GM21717 (cell line): Measurements from ENCODE around the gene TRIOBP.
"Not testable (repeated sequence)": the region's sequence is repeated elsewhere in the genome, so short reads cannot be mapped to it uniquely, and the experiment has no call there.

ENCODE experiments used
- ATAC-seq: cut with Tn5 transposase; IDR thresholded peaks from one replicate; pipeline ENCODE4 v1.9.1; 2021; ENCODE audit warnings: mild to moderate bottlenecking, moderate library complexity; ENCODE audit not compliant: unreplicated experiment

Gene TRIOBP

GRCh38 chr22:37696657-37697537 lies at the start of gene TRIOBP:
TSS of gene TRIOBP (plus strand) at chr22:37697048. CDS start at chr22:37701366, 4,318 bp downstream.
- ATAC-seq: no peak

GRCh38 chr22:37647317-37647716 lies 49.5 kb upstream of the TRIOBP start:
- no peak for ATAC-seq

GRCh38 chr22:37647928-37648327 lies 48.9 kb upstream of the TRIOBP start:
- no peak for ATAC-seq

- no peak for ATAC-seq
Observed at GRCh38 chr22:37650463-37651136, 46.2 kb upstream of the TRIOBP start.

- ATAC-seq: no peak
Observed at GRCh38 chr22:37654563-37655251, 42.1 kb upstream of the TRIOBP start.

GRCh38 chr22:37655252-37655563 lies 41.6 kb upstream of the TRIOBP start:
- ATAC-seq: no peak

GRCh38 chr22:37656583-37656982 lies 40.3 kb upstream of the TRIOBP start:
- not testable (repeated sequence) for ATAC-seq

- no peak for ATAC-seq
Observed at GRCh38 chr22:37657590-37658132, 39.2 kb upstream of the TRIOBP start.

- ATAC-seq: peak; percentile 73
Observed at GRCh38 chr22:37658133-37659065, 38.4 kb upstream of the TRIOBP start, which contains the start of gene PDXP. TSS of gene PDXP (plus strand) at chr22:37658723. CDS start at chr22:37658783, 60 bp downstream.

GRCh38 chr22:37659066-37659896 lies 37.6 kb upstream of the TRIOBP start:
- ATAC-seq: peak; percentile 5

GRCh38 chr22:37659897-37660708 lies 36.7 kb upstream of the TRIOBP start:
- no peak for ATAC-seq

GRCh38 chr22:37660709-37661045 lies 36.2 kb upstream of the TRIOBP start:
- no peak for ATAC-seq

- ATAC-seq: no peak
Observed at GRCh38 chr22:37661160-37661924, 35.5 kb upstream of the TRIOBP start.

GRCh38 chr22:37662039-37662438 lies 34.8 kb upstream of the TRIOBP start:
- ATAC-seq: no peak

- ATAC-seq: no peak
Observed at GRCh38 chr22:37663521-37664140, 33.2 kb upstream of the TRIOBP start.

GRCh38 chr22:37664249-37665101 lies 32.4 kb upstream of the TRIOBP start:
- no peak for ATAC-seq
